C4-2B (cell line): ENCODE measurements around the gene SLCO3A1.

Experiments used
- ZFX ChIP-seq: fragments of 450-650 bp; IDR thresholded peaks from 2 replicates; pipeline ENCODE4 v1.6.1; 2017
- TF ChIP-seq, protein P1 (sequence below): fragments of 450-650 bp; conservative IDR thresholded peaks from 2 replicates; pipeline ENCODE4 v1.5.1; 2017; ENCODE audit warnings: mild to moderate bottlenecking

DNA sequence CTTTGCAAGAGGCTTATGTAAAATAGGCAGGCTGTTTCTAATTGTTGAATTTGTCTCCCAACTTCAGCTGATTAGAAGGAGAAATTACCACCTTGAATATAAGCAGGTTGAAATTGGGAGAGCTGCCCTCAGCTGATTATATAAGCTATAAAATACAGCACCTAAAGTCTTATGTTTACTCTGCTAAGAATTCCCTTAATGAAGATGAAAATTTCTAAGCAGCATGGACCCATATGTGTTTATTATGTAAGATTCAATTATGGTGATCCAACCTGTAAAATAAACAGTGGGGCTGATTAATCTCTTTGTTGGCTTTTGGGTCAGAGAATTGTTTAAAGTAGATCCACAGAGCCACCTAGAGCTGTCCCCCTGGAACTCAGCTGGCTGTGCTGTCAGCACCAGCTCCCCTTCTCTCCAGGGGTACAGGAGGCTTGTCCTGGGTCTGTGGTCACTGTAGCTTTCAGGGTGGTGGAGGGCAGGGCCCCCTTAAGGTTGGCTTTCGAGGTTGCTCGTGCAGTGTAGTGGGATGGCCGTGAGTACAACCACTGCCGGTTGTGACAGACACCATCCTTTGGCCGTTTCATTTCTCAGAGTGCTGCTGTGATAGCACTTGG lies 9.5 kb downstream of the SLCO3A1 start:
- TF ChIP-seq, protein P1, sequence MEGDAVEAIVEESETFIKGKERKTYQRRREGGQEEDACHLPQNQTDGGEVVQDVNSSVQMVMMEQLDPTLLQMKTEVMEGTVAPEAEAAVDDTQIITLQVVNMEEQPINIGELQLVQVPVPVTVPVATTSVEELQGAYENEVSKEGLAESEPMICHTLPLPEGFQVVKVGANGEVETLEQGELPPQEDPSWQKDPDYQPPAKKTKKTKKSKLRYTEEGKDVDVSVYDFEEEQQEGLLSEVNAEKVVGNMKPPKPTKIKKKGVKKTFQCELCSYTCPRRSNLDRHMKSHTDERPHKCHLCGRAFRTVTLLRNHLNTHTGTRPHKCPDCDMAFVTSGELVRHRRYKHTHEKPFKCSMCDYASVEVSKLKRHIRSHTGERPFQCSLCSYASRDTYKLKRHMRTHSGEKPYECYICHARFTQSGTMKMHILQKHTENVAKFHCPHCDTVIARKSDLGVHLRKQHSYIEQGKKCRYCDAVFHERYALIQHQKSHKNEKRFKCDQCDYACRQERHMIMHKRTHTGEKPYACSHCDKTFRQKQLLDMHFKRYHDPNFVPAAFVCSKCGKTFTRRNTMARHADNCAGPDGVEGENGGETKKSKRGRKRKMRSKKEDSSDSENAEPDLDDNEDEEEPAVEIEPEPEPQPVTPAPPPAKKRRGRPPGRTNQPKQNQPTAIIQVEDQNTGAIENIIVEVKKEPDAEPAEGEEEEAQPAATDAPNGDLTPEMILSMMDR: no peak
- TF ChIP-seq ZFX: no peak
